Suprapubic skin (tissue), 4 donors: Measurements from ENCODE around the gene ZDHHC11B. TPM values are rescaled to one million over a fixed set of nuclear protein-coding genes. Genes with fewer than 3 reads are reported as not detected.
"Not testable (repeated sequence)": the region's sequence is repeated elsewhere in the genome, so short reads cannot be mapped to it uniquely, and the experiment has no call there.

ENCODE experiments used
- DNase-seq, 2 donors: peaks; one replicate each; pipeline ENCODE4 v3.0.0-alpha.2; 2019; ENCODE audit warnings: low spot score in 2 of 2
- H3K27ac ChIP-seq: fragments of 200-600 bp; sonication (generic); one replicate; pipeline ENCODE4 v1.5.1; 2019
- H3K27me3 ChIP-seq: fragments of 200-600 bp; sonication (generic); one replicate; pipeline ENCODE4 v1.5.1; 2019
- H3K36me3 ChIP-seq: fragments of 200-600 bp; sonication (generic); one replicate; pipeline ENCODE4 v1.5.1; 2019
- H3K4me1 ChIP-seq: fragments of 200-600 bp; sonication (generic); one replicate; pipeline ENCODE4 v1.5.1; 2019
- H3K4me3 ChIP-seq: fragments of 200-600 bp; sonication (generic); one replicate; pipeline ENCODE4 v1.5.1; 2019; ENCODE audit warnings: mild to moderate bottlenecking
- H3K9me3 ChIP-seq: fragments of 200-600 bp; sonication (generic); one replicate; pipeline ENCODE4 v1.5.1; 2019
- CTCF ChIP-seq, 2 donors: fragments of 200-600 bp in 1 of 2; fragments of 450-650 bp in 1 of 2; sonication (generic) in 1 of 2; IDR thresholded peaks; one replicate each; pipeline ENCODE4 v1.5.1; 2016 to 2019; ENCODE audit warnings: antibody characterized with exemption in 2 of 2, mild to moderate bottlenecking in 1 of 2, moderate library complexity in 1 of 2
- EP300 ChIP-seq: sonication (generic); formaldehyde crosslinking; IDR thresholded peaks from one replicate; pipeline ENCODE4 v1.6.1; 2017; ENCODE audit warnings: antibody characterized with exemption
- POLR2A ChIP-seq, 2 donors: fragments of 450-650 bp; IDR thresholded peaks; one replicate each; pipeline ENCODE4 v1.6.1; 2017; ENCODE audit warnings: antibody characterized with exemption in 2 of 2, mild to moderate bottlenecking in 2 of 2, moderate library complexity in 2 of 2
- POLR2AphosphoS5 ChIP-seq, 3 donors: sonication (generic); formaldehyde crosslinking; IDR thresholded peaks; one replicate each; pipeline ENCODE4 v1.6.1; 2017; ENCODE audit warnings: antibody characterized with exemption in 3 of 3
- WGBS: methylation state at CpG from one replicate; pipeline ENCODE4 v1.1.5; 2018; 5-methylcytosine and 5-hydroxymethylcytosine counted together
- total RNA-seq, 4 donors: library from RNA; depleted of rRNA; stranded (reverse); fragments of >200 nt; gene quantifications; one replicate each; pipeline ENCODE4 v1.1.0, GENCODE V29; 2016

Gene ZDHHC11B
- total RNA-seq, 4 donors from 2014 or later: 9.3 to 35.2 (median 19.4) TPM

- 94% methylated on average over 15 of the region's 15 CpGs for WGBS
- DNase-seq: no peak
- TF ChIP-seq EP300 (no peak), CTCF (IDR thresholded peaks at IDR 0.05) (no peak), POLR2A (IDR thresholded peaks at IDR 0.05) (no peak), POLR2AphosphoS5 (IDR thresholded peaks at IDR 0.05) (no peak)
Measured at GRCh38 chr5:816176-816575, 31.6 kb upstream of the ZDHHC11B start.

GRCh38 chr5:815449-815848 lies 30.9 kb upstream of the ZDHHC11B start:
- no peaks in the 10 kb centered on the region for H3K27me3 ChIP-seq
- no peaks in the 10 kb centered on the region for H3K9me3 ChIP-seq
- 90% methylated on average over 3 of the region's 3 CpGs for WGBS
- no peaks in the 10 kb centered on the region for H3K4me1 ChIP-seq
- no peak for DNase-seq
- H3K36me3 ChIP-seq: no peaks in the 10 kb centered on the region
- no peak overlapping the region for H3K4me3 ChIP-seq
- TF ChIP-seq EP300 (no peak), CTCF (IDR thresholded peaks at IDR 0.05) (no peak), POLR2AphosphoS5 (IDR thresholded peaks at IDR 0.05) (no peak), POLR2A (IDR thresholded peaks at IDR 0.05) (no peak)
- H3K27ac ChIP-seq: no peak overlapping the region

More at GRCh38 chr5:816176-816575, 31.6 kb upstream of the ZDHHC11B start:
- Histone ChIP-seq H3K27ac (no peak overlapping the region), H3K27me3 (no peaks in the 10 kb centered on the region), H3K4me3 (no peak overlapping the region), H3K36me3 (no peaks in the 10 kb centered on the region), H3K4me1 (no peaks in the 10 kb centered on the region), H3K9me3 (no peaks in the 10 kb centered on the region)

GRCh38 chr5:813575-813974 lies 29.0 kb upstream of the ZDHHC11B start:
- H3K4me3 ChIP-seq, H3K27ac ChIP-seq, DNase-seq, H3K9me3 ChIP-seq, H3K4me1 ChIP-seq, H3K36me3 ChIP-seq, H3K27me3 ChIP-seq: not testable (repeated sequence)
- 95% methylated on average over 5 of the region's 5 CpGs for WGBS

GRCh38 chr5:811384-811783 lies 26.9 kb upstream of the ZDHHC11B start:
- DNase-seq: not testable (repeated sequence)

GRCh38 chr5:807719-808514 lies 23.4 kb upstream of the ZDHHC11B start:
- H3K4me3 ChIP-seq, H3K27me3 ChIP-seq, H3K36me3 ChIP-seq, H3K4me1 ChIP-seq, DNase-seq, H3K27ac ChIP-seq, H3K9me3 ChIP-seq: not testable (repeated sequence)
- 80% methylated on average over 6 of the region's 10 CpGs for WGBS

More at GRCh38 chr5:811384-811783, 26.9 kb upstream of the ZDHHC11B start:
- not testable (repeated sequence) for H3K36me3 ChIP-seq, H3K4me3 ChIP-seq, H3K27me3 ChIP-seq, H3K4me1 ChIP-seq, H3K9me3 ChIP-seq, H3K27ac ChIP-seq
- WGBS: 64% methylated on average over 5 of the region's 9 CpGs

GRCh38 chr5:801472-801871 lies 16.9 kb upstream of the ZDHHC11B start:
- TF ChIP-seq POLR2A (IDR thresholded peaks at IDR 0.05) (no peak), CTCF (IDR thresholded peaks at IDR 0.05) (no peak), EP300 (no peak), POLR2AphosphoS5 (IDR thresholded peaks at IDR 0.05) (no peak)
- no peak for DNase-seq
- Histone ChIP-seq H3K27me3 (no peaks in the 10 kb centered on the region), H3K4me3 (no peak overlapping the region), H3K9me3 (no peaks in the 10 kb centered on the region), H3K4me1 (no peaks in the 10 kb centered on the region), H3K36me3 (no peaks in the 10 kb centered on the region), H3K27ac (no peak overlapping the region)
- WGBS: 76% methylated on average over 6 of the region's 6 CpGs

- H3K9me3 ChIP-seq, H3K4me3 ChIP-seq, DNase-seq, H3K36me3 ChIP-seq, H3K27ac ChIP-seq, H3K27me3 ChIP-seq, H3K4me1 ChIP-seq: not testable (repeated sequence)
- 53% methylated on average over 4 of the region's 4 CpGs for WGBS
Measured at GRCh38 chr5:801055-801454, 16.5 kb upstream of the ZDHHC11B start.

- 70% methylated on average over 6 of the region's 6 CpGs for WGBS
- H3K27ac ChIP-seq, H3K4me3 ChIP-seq, H3K36me3 ChIP-seq, H3K9me3 ChIP-seq, H3K4me1 ChIP-seq, H3K27me3 ChIP-seq, DNase-seq: not testable (repeated sequence)
Measured at GRCh38 chr5:798505-799138, 14.1 kb upstream of the ZDHHC11B start.

- not testable (repeated sequence) for H3K27ac ChIP-seq, H3K27me3 ChIP-seq, H3K9me3 ChIP-seq, H3K4me1 ChIP-seq, DNase-seq, H3K4me3 ChIP-seq, H3K36me3 ChIP-seq
- WGBS: 62% methylated on average over 3 of the region's 4 CpGs
Measured at GRCh38 chr5:797986-798385, 13.5 kb upstream of the ZDHHC11B start.

GRCh38 chr5:795873-796272 lies 11.3 kb upstream of the ZDHHC11B start:
- H3K27me3 ChIP-seq, H3K36me3 ChIP-seq, DNase-seq, H3K27ac ChIP-seq, H3K4me1 ChIP-seq, H3K4me3 ChIP-seq, H3K9me3 ChIP-seq: not testable (repeated sequence)
- WGBS: 68% methylated on average over 1 of the region's 1 CpG
